ENCODE results near the gene EIPR1. TPM values are rescaled to one million over a fixed set of nuclear protein-coding genes. Genes with fewer than 3 reads are reported as not detected.

The EIPR1 gene
- total RNA-seq, 4 donors from 2014 or later: 26.1 to 51.6 (median 40.0) TPM

DNA sequence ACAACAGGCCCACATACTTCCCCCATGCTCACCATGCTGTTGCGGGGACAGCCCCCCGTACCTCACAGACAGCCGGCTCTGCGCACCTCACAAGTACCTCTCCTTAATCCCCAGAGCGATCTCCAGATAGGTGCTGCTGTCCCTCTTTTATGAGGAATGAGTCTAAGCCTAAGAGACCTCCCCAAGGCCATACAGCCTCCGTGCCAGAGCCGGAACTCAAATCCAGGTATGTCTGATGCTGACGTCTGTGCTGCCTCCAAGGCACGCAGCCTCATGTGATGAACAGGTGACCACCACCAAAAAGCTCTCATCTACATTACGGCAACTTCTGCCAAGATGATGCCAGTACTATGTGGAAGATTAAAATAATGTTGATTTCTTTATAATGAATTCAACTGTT is 85.2 kb downstream of the EIPR1 start:
- intact Hi-C loops (cut with DNase I): no loop called here
- peaks cover 28 to 29% of the 10 kb centered on the region in 2 donors for H3K4me1 ChIP-seq
- TF ChIP-seq, protein P1, sequence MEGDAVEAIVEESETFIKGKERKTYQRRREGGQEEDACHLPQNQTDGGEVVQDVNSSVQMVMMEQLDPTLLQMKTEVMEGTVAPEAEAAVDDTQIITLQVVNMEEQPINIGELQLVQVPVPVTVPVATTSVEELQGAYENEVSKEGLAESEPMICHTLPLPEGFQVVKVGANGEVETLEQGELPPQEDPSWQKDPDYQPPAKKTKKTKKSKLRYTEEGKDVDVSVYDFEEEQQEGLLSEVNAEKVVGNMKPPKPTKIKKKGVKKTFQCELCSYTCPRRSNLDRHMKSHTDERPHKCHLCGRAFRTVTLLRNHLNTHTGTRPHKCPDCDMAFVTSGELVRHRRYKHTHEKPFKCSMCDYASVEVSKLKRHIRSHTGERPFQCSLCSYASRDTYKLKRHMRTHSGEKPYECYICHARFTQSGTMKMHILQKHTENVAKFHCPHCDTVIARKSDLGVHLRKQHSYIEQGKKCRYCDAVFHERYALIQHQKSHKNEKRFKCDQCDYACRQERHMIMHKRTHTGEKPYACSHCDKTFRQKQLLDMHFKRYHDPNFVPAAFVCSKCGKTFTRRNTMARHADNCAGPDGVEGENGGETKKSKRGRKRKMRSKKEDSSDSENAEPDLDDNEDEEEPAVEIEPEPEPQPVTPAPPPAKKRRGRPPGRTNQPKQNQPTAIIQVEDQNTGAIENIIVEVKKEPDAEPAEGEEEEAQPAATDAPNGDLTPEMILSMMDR (IDR thresholded peaks at IDR 0.05): no peak
- no peak for TF ChIP-seq POLR2A (IDR thresholded peaks at IDR 0.05)
- H3K9me3 ChIP-seq: no peaks in the 10 kb centered on the region
- H3K27me3 ChIP-seq: no peaks in the 10 kb centered on the region
- no peak overlapping the region for H3K4me3 ChIP-seq (replicated peaks in 1 of 3)
- H3K27ac ChIP-seq: peak overlapping the region in 1 of 3 donors; percentile 78
- WGBS, 2 donors: 95 to 97% methylated on average over 10 of the region's 10 CpGs
- no peak for DNase-seq
- no peaks in the 10 kb centered on the region for H3K36me3 ChIP-seq

- no peaks in the 10 kb centered on the region for H3K9me3 ChIP-seq
- intact Hi-C loops (cut with DNase I): no loop called here
- WGBS, 2 donors: 97% methylated on average over 5 to 7 of the region's 7 CpGs
- H3K27me3 ChIP-seq: no peaks in the 10 kb centered on the region
- TF ChIP-seq, protein P1 (IDR thresholded peaks at IDR 0.05): no peak
- no peak for TF ChIP-seq POLR2A (IDR thresholded peaks at IDR 0.05)
- DNase-seq: no peak
- no peaks in the 10 kb centered on the region for H3K36me3 ChIP-seq
- no peak overlapping the region for H3K4me3 ChIP-seq (replicated peaks in 1 of 3)
- peak overlapping the region in 2 of 3 donors; percentile 78 to 81 for H3K27ac ChIP-seq
- H3K4me1 ChIP-seq: peaks cover 28 to 29% of the 10 kb centered on the region in 2 donors
These were observed 85.9 kb downstream of the EIPR1 start for GRCh38 chr2:3291750-3292149.

DNA sequence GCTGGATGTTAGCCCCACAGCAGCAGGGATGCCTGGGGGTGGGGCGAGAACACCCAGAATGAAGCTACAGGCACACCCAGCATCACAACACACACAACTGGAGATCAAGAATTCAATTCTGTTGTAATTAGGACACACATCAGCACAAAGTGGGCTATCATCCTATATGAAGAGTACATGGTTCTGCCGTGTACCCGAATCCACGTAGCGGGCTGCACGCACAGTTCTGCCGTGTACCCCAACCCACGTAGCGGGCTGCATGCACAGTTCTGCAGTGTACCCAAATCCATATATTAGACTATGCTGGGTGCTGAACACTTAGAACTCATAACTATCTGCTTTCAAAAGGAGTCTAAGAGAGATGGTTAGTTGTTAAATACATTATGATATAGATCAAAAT is 86.5 kb downstream of the EIPR1 start:
- Histone ChIP-seq H3K9me3 (no peaks in the 10 kb centered on the region), H3K27me3 (no peaks in the 10 kb centered on the region), H3K4me1 (peaks cover 29 to 34% of the 10 kb centered on the region in 2 donors), H3K4me3 (replicated peaks in 1 of 3) (no peak overlapping the region), H3K27ac (peak overlapping the region in 2 of 3 donors; percentile 78 to 81), H3K36me3 (no peaks in the 10 kb centered on the region)
- no peak for DNase-seq
- intact Hi-C loops (cut with DNase I): no loop called here
- TF ChIP-seq, protein P1 (IDR thresholded peaks at IDR 0.05): no peak
- TF ChIP-seq POLR2A (IDR thresholded peaks at IDR 0.05): no peak
- 96 to 98% methylated on average over 8 to 9 of the region's 9 CpGs for WGBS, 2 donors

- H3K9me3 ChIP-seq: no peaks in the 10 kb centered on the region
- H3K4me3 ChIP-seq (replicated peaks in 1 of 3): no peak overlapping the region
- TF ChIP-seq, protein P1 (IDR thresholded peaks at IDR 0.05): no peak
- no peak for TF ChIP-seq POLR2A (IDR thresholded peaks at IDR 0.05)
- H3K36me3 ChIP-seq: no peaks in the 10 kb centered on the region
- DNase-seq: peak; percentile 85 to 87
- H3K4me1 ChIP-seq: peaks cover 29 to 39% of the 10 kb centered on the region in 2 donors
- peak overlapping the region in 2 of 3 donors; percentile 78 to 81 for H3K27ac ChIP-seq
- WGBS, 2 donors: 13 to 18% methylated on average over 5 to 12 of the region's 12 CpGs
- intact Hi-C loops (cut with DNase I): no loop called here
- H3K27me3 ChIP-seq: no peaks in the 10 kb centered on the region
These were observed 87.0 kb downstream of the EIPR1 start for GRCh38 chr2:3290655-3291054.

DNA sequence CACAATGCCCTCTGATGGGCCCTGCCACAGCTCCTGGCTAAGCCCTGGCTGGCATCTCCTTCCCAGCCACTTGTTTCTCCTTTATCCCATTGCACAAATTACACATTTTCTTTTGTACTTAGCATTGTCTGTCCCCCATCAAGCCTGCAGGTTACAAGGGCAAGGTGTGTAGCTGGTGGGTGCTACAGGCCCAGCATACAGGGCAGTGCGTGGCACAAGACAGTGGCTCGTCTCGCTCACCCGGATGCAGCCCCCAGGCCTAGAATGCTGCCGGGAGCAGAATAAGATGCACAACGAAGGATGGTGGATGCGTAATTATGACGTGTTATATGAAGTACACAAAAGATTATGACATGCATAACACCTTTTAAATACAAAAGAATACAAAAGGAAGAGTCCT is 87.6 kb downstream of the EIPR1 start:
- H3K27ac ChIP-seq: peak overlapping the region in 2 of 3 donors; percentile 78 to 81
- H3K36me3 ChIP-seq: no peaks in the 10 kb centered on the region
- H3K9me3 ChIP-seq: no peaks in the 10 kb centered on the region
- 98% methylated on average over 8 of the region's 8 CpGs for WGBS, 2 donors
- no peak overlapping the region for H3K4me3 ChIP-seq (replicated peaks in 1 of 3)
- intact Hi-C loops (cut with DNase I): loop anchor here (10.0 kb wide), 1 partner anchor 95 kb away; no protein-coding TSS in a partner anchor
- no peak for DNase-seq
- no peak for TF ChIP-seq POLR2A (IDR thresholded peaks at IDR 0.05)
- TF ChIP-seq, protein P1 (IDR thresholded peaks at IDR 0.05): no peak
- peaks cover 29 to 46% of the 10 kb centered on the region in 2 donors for H3K4me1 ChIP-seq
- no peaks in the 10 kb centered on the region for H3K27me3 ChIP-seq
